Measurements from ENCODE around the gene OSBPL10. TPM values are rescaled to one million over a fixed set of nuclear protein-coding genes. Genes with fewer than 3 reads are reported as not detected.

The OSBPL10 gene
- total RNA-seq, 4 donors from 2014 or later: 30.0 to 49.7 (median 43.7) TPM

GRCh38 chr3:31704591-31705179 lies 276.4 kb downstream of the OSBPL10 start:
- no peaks in the 10 kb centered on the region for H3K36me3 ChIP-seq
- intact Hi-C loops (cut with DNase I; ENCODE audit: low total_unique reads): no loop called here
- DNase-seq: no peak
- TF ChIP-seq CTCF (IDR thresholded peaks at IDR 0.05): no peak
- TF ChIP-seq POLR2A (IDR thresholded peaks at IDR 0.05): no peak
- no peak overlapping the region for H3K4me3 ChIP-seq
- H3K9me3 ChIP-seq: no peaks in the 10 kb centered on the region
- H3K4me1 ChIP-seq: peaks cover 0 to 4% of the 10 kb centered on the region in 2 donors
- H3K27ac ChIP-seq: no peak overlapping the region
- H3K27me3 ChIP-seq: no peaks in the 10 kb centered on the region

GRCh38 chr3:31704156-31704555 lies 276.9 kb downstream of the OSBPL10 start:
- Histone ChIP-seq H3K4me1 (peaks cover 0 to 4% of the 10 kb centered on the region in 2 donors), H3K36me3 (no peaks in the 10 kb centered on the region), H3K27ac (no peak overlapping the region), H3K9me3 (no peaks in the 10 kb centered on the region), H3K4me3 (no peak overlapping the region), H3K27me3 (no peaks in the 10 kb centered on the region)
- DNase-seq: no peak
- TF ChIP-seq POLR2A (IDR thresholded peaks at IDR 0.05) (no peak), CTCF (IDR thresholded peaks at IDR 0.05) (no peak)
- intact Hi-C loops (cut with DNase I; ENCODE audit: low total_unique reads): no loop called here

- Histone ChIP-seq H3K9me3 (no peaks in the 10 kb centered on the region), H3K36me3 (no peaks in the 10 kb centered on the region), H3K4me1 (peaks cover 0 to 4% of the 10 kb centered on the region in 2 donors), H3K27me3 (no peaks in the 10 kb centered on the region), H3K27ac (no peak overlapping the region), H3K4me3 (no peak overlapping the region)
- TF ChIP-seq POLR2A (IDR thresholded peaks at IDR 0.05) (no peak), CTCF (IDR thresholded peaks at IDR 0.05) (no peak)
- intact Hi-C loops (cut with DNase I; ENCODE audit: low total_unique reads): no loop called here
- DNase-seq: no peak
Observed at GRCh38 chr3:31701286-31701685, 279.8 kb downstream of the OSBPL10 start.

- intact Hi-C loops (cut with DNase I; ENCODE audit: low total_unique reads): no loop called here
- DNase-seq: no peak
- Histone ChIP-seq H3K4me1 (no peaks in the 10 kb centered on the region), H3K36me3 (no peaks in the 10 kb centered on the region), H3K9me3 (no peaks in the 10 kb centered on the region), H3K4me3 (no peak overlapping the region), H3K27me3 (no peaks in the 10 kb centered on the region), H3K27ac (no peak overlapping the region)
- TF ChIP-seq POLR2A (IDR thresholded peaks at IDR 0.05) (no peak), CTCF (IDR thresholded peaks at IDR 0.05) (no peak)
Observed at GRCh38 chr3:31699309-31699953, 281.6 kb downstream of the OSBPL10 start.

GRCh38 chr3:31696815-31697548 lies 284.1 kb downstream of the OSBPL10 start:
- no peaks in the 10 kb centered on the region for H3K9me3 ChIP-seq
- no peak for DNase-seq
- no peak overlapping the region for H3K27ac ChIP-seq
- H3K4me1 ChIP-seq: no peaks in the 10 kb centered on the region
- no peaks in the 10 kb centered on the region for H3K27me3 ChIP-seq
- no peaks in the 10 kb centered on the region for H3K36me3 ChIP-seq
- TF ChIP-seq CTCF (IDR thresholded peaks at IDR 0.05) (no peak), POLR2A (IDR thresholded peaks at IDR 0.05) (no peak)
- no peak overlapping the region for H3K4me3 ChIP-seq
- intact Hi-C loops (cut with DNase I; ENCODE audit: low total_unique reads): no loop called here
